ENCODE measurements around the gene DPP10. TPM values are rescaled to one million over a fixed set of nuclear protein-coding genes. Genes with fewer than 3 reads are reported as not detected.

DPP10 gene
- total RNA-seq, 1 experiment from 2014 or later = not detected

- no peaks in the 10 kb centered on the region for H3K9me3 ChIP-seq (ENCODE audit: control insufficient read depth, insufficient read depth, low read depth, low read length)
- DNase-seq (ENCODE audit: low read depth, low spot score) = no peak
- TF ChIP-seq POLR2AphosphoS5 (IDR thresholded peaks at IDR 0.05; ENCODE audit: low read depth, low read length) (no peak), CTCF (IDR thresholded peaks at IDR 0.05) (no peak), TCF7L2 (IDR thresholded peaks at IDR 0.05; ENCODE audit: low read depth, low read length) (no peak), SIN3A (IDR thresholded peaks at IDR 0.05; ENCODE audit: borderline replicate concordance, insufficient read depth, low read depth, low read length) (no peak), REST (IDR thresholded peaks at IDR 0.05; ENCODE audit: insufficient read depth in 1 of 2, low read depth in 2 of 2, low read length in 1 of 2) (no peak)
- H3K27ac ChIP-seq (ENCODE audit: low read length) = no peak overlapping the region
- H3K4me1 ChIP-seq (ENCODE audit: control insufficient read depth, insufficient read depth, low read length) = no peaks in the 10 kb centered on the region
- no peaks in the 10 kb centered on the region; the same call in 1 of the 2 replicates for H3K36me3 ChIP-seq (ENCODE audit: control insufficient read depth, insufficient read depth, low read length)
- intact Hi-C loops (cut with micrococcal nuclease; ENCODE audit: unreplicated experiment) (no loop called here), in situ Hi-C loops (cut with HindIII; ENCODE audit: low pct_unique_long_range_greater_than_20kb, low sequenced_read_pairs) (no loop called here)
- POLR2A ChIA-PET = no interaction called here
- H3K4me3 ChIP-seq (ENCODE audit: low read depth in 2 of 2, low read length in 2 of 2) = no peak overlapping the region
- CTCF ChIA-PET = no interaction called here
- no peak for ATAC-seq
- H3K27me3 ChIP-seq (ENCODE audit: control insufficient read depth, insufficient read depth, low read length) = no peaks in the 10 kb centered on the region; the same call in 1 of the 2 replicates
- no TSS peak for BruUV-seq (replicated peaks)
These were observed 167.4 kb downstream of the DPP10 start for GRCh38 chr2:114609801-114610200.

GRCh38 chr2:114610677-114611076, 168.2 kb downstream of the DPP10 start:
- in situ Hi-C loops (cut with HindIII; ENCODE audit: low pct_unique_long_range_greater_than_20kb, low sequenced_read_pairs) = no loop called here
- ChIA-PET POLR2A (no interaction called here), CTCF (no interaction called here)
- intact Hi-C loops (cut with micrococcal nuclease; ENCODE audit: unreplicated experiment) = no loop called here
- Histone ChIP-seq H3K4me3 (ENCODE audit: low read depth in 2 of 2, low read length in 2 of 2) (no peak overlapping the region), H3K27ac (ENCODE audit: low read length) (no peak overlapping the region), H3K36me3 (ENCODE audit: control insufficient read depth, insufficient read depth, low read length) (no peaks in the 10 kb centered on the region; the same call in 1 of the 2 replicates), H3K27me3 (ENCODE audit: control insufficient read depth, insufficient read depth, low read length) (no peaks in the 10 kb centered on the region; the same call in 1 of the 2 replicates), H3K4me1 (ENCODE audit: control insufficient read depth, insufficient read depth, low read length) (no peaks in the 10 kb centered on the region), H3K9me3 (ENCODE audit: control insufficient read depth, insufficient read depth, low read depth, low read length) (no peaks in the 10 kb centered on the region)
- no TSS peak for BruUV-seq (replicated peaks)
- ATAC-seq (no peak), DNase-seq (ENCODE audit: low read depth, low spot score) (no peak)
- TF ChIP-seq TCF7L2 (IDR thresholded peaks at IDR 0.05; ENCODE audit: low read depth, low read length) (no peak), POLR2AphosphoS5 (IDR thresholded peaks at IDR 0.05; ENCODE audit: low read depth, low read length) (no peak), CTCF (IDR thresholded peaks at IDR 0.05) (no peak), SIN3A (IDR thresholded peaks at IDR 0.05; ENCODE audit: borderline replicate concordance, insufficient read depth, low read depth, low read length) (no peak), REST (IDR thresholded peaks at IDR 0.05; ENCODE audit: insufficient read depth in 1 of 2, low read depth in 2 of 2, low read length in 1 of 2) (no peak)
